H1 (cell line): Measurements from ENCODE around the gene SELENOI. TPM values are rescaled to one million over a fixed set of nuclear protein-coding genes. Genes with fewer than 3 reads are reported as not detected.

Experiments
- CTCF ChIA-PET: fragments of 300-600 bp; sonication (Branson Sonifier 250); formaldehyde crosslinking; loops from one replicate; lab custom pipeline; 2021; ENCODE audit not compliant: partially characterized antibody; lab: Charles Lee
- POLR2A ChIA-PET: fragments of 300-600 bp; sonication (Branson Sonifier 250); formaldehyde crosslinking; loops from one replicate; lab custom pipeline; 2021; ENCODE audit warnings: inconsistent platforms; ENCODE audit not compliant: partially characterized antibody; lab: Charles Lee
- DNase-seq, 2 experiments: peaks; one replicate each; pipeline versions ENCODE4 v3.0.0 to v3.0.0-alpha.2; 2010 to 2022; ENCODE audit warnings: low spot score in 2 of 2, low read depth in 1 of 2, mixed read lengths in 1 of 2
- FAIRE-seq: peaks from 2 replicates; lab custom pipeline; 2011; peaks lifted over from hg19 to GRCh38; lab: Jason Lieb, UNC
- H2AFZ ChIP-seq: 2 replicates; pipeline ENCODE4 v1.8.1; 2012; ENCODE audit warnings: low read length, inconsistent platforms
- H2AK5ac ChIP-seq: 2 replicates; pipeline ENCODE4 v1.6.1; 2013; ENCODE audit warnings: low read depth, low read length
- H2BK120ac ChIP-seq: replicated peaks from 2 replicates; pipeline ENCODE3; 2013; ENCODE audit warnings: low read depth, low read length, inconsistent platforms
- H2BK12ac ChIP-seq: 2 replicates; pipeline ENCODE4 v1.6.1; 2013; ENCODE audit warnings: low read depth, low read length
- H2BK15ac ChIP-seq: 2 replicates; pipeline ENCODE4 v1.6.1; 2013; ENCODE audit warnings: low read length
- H2BK20ac ChIP-seq: 2 replicates; pipeline ENCODE4 v1.6.1; 2013; ENCODE audit warnings: low read length
- H2BK5ac ChIP-seq: 2 replicates; pipeline ENCODE4 v1.6.1; 2013; ENCODE audit warnings: low read depth, low read length
- H3K14ac ChIP-seq: 2 replicates; pipeline ENCODE4 v1.6.1; 2013; ENCODE audit warnings: inconsistent platforms; ENCODE audit not compliant: insufficient read length
- H3K18ac ChIP-seq: 2 replicates; pipeline ENCODE4 v1.6.1; 2013; ENCODE audit warnings: low read length; ENCODE audit errors: extremely low read depth
- H3K23ac ChIP-seq: 2 replicates; pipeline ENCODE4 v1.6.1; 2013; ENCODE audit warnings: inconsistent platforms; ENCODE audit not compliant: insufficient read length
- H3K23me2 ChIP-seq: 2 replicates; pipeline ENCODE4 v1.6.1; 2013; ENCODE audit warnings: low read depth, low read length
- H3K27ac ChIP-seq: 2 replicates; pipeline ENCODE4 v1.6.1; 2011; ENCODE audit warnings: low read depth, low read length, inconsistent platforms
- H3K27me3 ChIP-seq, 4 experiments: replicated peaks in 1 of 4; 1 replicate in 1 of 4; 2 replicates in 3 of 4; pipeline versions ENCODE4 v1.6.1 to v1.8.1; 2011 to 2013; ENCODE audit warnings: low read length in 3 of 4, mild to moderate bottlenecking in 3 of 4, inconsistent platforms in 2 of 4, mixed read lengths in 2 of 4, moderate library complexity in 1 of 4; ENCODE audit not compliant: control insufficient read depth in 3 of 4, insufficient read depth in 3 of 4; ENCODE audit errors: extremely low read depth in 1 of 4
- H3K36me3 ChIP-seq, 4 experiments: 2 replicates each; pipeline versions ENCODE4 v1.6.1 to v1.8.1; 2011 to 2013; ENCODE audit warnings: mild to moderate bottlenecking in 4 of 4, low read length in 3 of 4, moderate library complexity in 2 of 4, control low read depth in 1 of 4, inconsistent platforms in 1 of 4; ENCODE audit not compliant: insufficient read depth in 4 of 4, control insufficient read depth in 2 of 4
- H3K4ac ChIP-seq: replicated peaks from 2 replicates; pipeline ENCODE3; 2013; ENCODE audit warnings: low read length, low read depth, mixed read lengths, inconsistent platforms; ENCODE audit not compliant: insufficient read length
- H3K4me1 ChIP-seq, 4 experiments: replicated peaks in 1 of 4; 1 replicate in 1 of 4; 2 replicates in 3 of 4; pipeline versions ENCODE4 v1.6.1 to v1.8.1; 2011 to 2013; ENCODE audit warnings: low read length in 3 of 4, inconsistent platforms in 2 of 4, mixed read lengths in 1 of 4; ENCODE audit not compliant: insufficient read depth in 4 of 4, control insufficient read depth in 3 of 4
- H3K4me2 ChIP-seq, 2 experiments: 2 replicates each; pipeline versions ENCODE4 v1.6.1 to v1.8.1; 2011 to 2013; ENCODE audit warnings: low read depth in 2 of 2, low read length in 2 of 2, control low read depth in 1 of 2, inconsistent platforms in 1 of 2, mild to moderate bottlenecking in 1 of 2; ENCODE audit not compliant: insufficient read depth in 1 of 2
- H3K4me3 ChIP-seq, 4 experiments: fragments of 200-600, 300-600 bp in 1 of 4; sonication (generic), shearing (Covaris generic), sonication (Bioruptor Twin) in 1 of 4; 2 replicates each; pipeline versions ENCODE4 v1.5.1 to v1.8.1; 2011 to 2016; ENCODE audit warnings: low read length in 4 of 4, low read depth in 3 of 4, control low read depth in 2 of 4, inconsistent platforms in 2 of 4, mild to moderate bottlenecking in 2 of 4, mixed read lengths in 1 of 4, moderate library complexity in 1 of 4; ENCODE audit not compliant: insufficient read depth in 2 of 4; ENCODE audit errors: extremely low read depth in 1 of 4
- H3K56ac ChIP-seq: replicated peaks from 2 replicates; pipeline ENCODE3; 2013; ENCODE audit warnings: low read depth, mild to moderate bottlenecking, mixed read lengths, low read length, inconsistent platforms; ENCODE audit not compliant: insufficient read length
- H3K79me1 ChIP-seq: 2 replicates; pipeline ENCODE4 v1.6.1; 2013; ENCODE audit warnings: low read depth, low read length, control low read depth
- H3K79me2 ChIP-seq, 2 experiments: 2 replicates each; pipeline versions ENCODE4 v1.6.1 to v1.8.1; 2012 to 2013; ENCODE audit warnings: low read length in 2 of 2, mild to moderate bottlenecking in 2 of 2, inconsistent platforms in 1 of 2; ENCODE audit not compliant: insufficient read depth in 2 of 2, control insufficient read depth in 1 of 2
- H3K9ac ChIP-seq, 4 experiments: replicated peaks in 1 of 4; 1 replicate in 1 of 4; 2 replicates in 3 of 4; pipeline versions ENCODE4 v1.6.1 to v1.8.1; 2011 to 2013; ENCODE audit warnings: low read depth in 3 of 4, low read length in 3 of 4, control low read depth in 2 of 4, mild to moderate bottlenecking in 2 of 4, moderate library complexity in 2 of 4, inconsistent platforms in 1 of 4; ENCODE audit errors: extremely low read depth in 1 of 4
- H3K9me3 ChIP-seq, 2 experiments: 2 replicates each; pipeline versions ENCODE4 v1.6.1 to v1.8.1; 2012 to 2013; ENCODE audit warnings: mild to moderate bottlenecking in 2 of 2, moderate library complexity in 2 of 2, control low read depth in 1 of 2, inconsistent platforms in 1 of 2, low read depth in 1 of 2, low read length in 1 of 2, mixed read lengths in 1 of 2; ENCODE audit not compliant: insufficient read depth in 2 of 2
- H4K20me1 ChIP-seq, 2 experiments: replicated peaks in 1 of 2; 2 replicates each; pipeline versions ENCODE3 to v1.8.1; 2011 to 2013; ENCODE audit warnings: inconsistent platforms in 2 of 2, low read length in 2 of 2, mild to moderate bottlenecking in 1 of 2; ENCODE audit not compliant: insufficient read depth in 2 of 2, control insufficient read depth in 1 of 2
- H4K5ac ChIP-seq: 2 replicates; pipeline ENCODE4 v1.6.1; 2013; ENCODE audit warnings: low read length, low read depth, mixed read lengths, inconsistent platforms; ENCODE audit not compliant: insufficient read length
- H4K8ac ChIP-seq: 2 replicates; pipeline ENCODE4 v1.8.0; 2013; ENCODE audit warnings: mild to moderate bottlenecking, moderate library complexity, low read length, inconsistent platforms; ENCODE audit not compliant: insufficient read depth; ENCODE audit errors: extremely low read depth
- H4K91ac ChIP-seq: replicated peaks from 2 replicates; pipeline ENCODE3; 2013; ENCODE audit warnings: low read length, mixed read lengths, inconsistent platforms; ENCODE audit not compliant: insufficient read length
- CHD2 ChIP-seq: IDR thresholded peaks from 2 replicates; pipeline ENCODE4 v1.6.1; 2012; ENCODE audit warnings: low read length, improper control_type of control experiment
- EP300 ChIP-seq, 2 experiments: IDR thresholded peaks; 1 replicate in 1 of 2; 2 replicates in 1 of 2; pipeline ENCODE4 v1.6.1; 2011 to 2012; ENCODE audit warnings: low read depth in 2 of 2, low read length in 2 of 2, mild to moderate bottlenecking in 2 of 2, borderline replicate concordance in 1 of 2, inconsistent platforms in 1 of 2, moderate library complexity in 1 of 2
- EZH2 ChIP-seq: fragments of 200-600 bp; sonication (generic); IDR thresholded peaks from 2 replicates; pipeline ENCODE4 v1.7.1; 2012; ENCODE audit warnings: low read depth, mild to moderate bottlenecking, moderate library complexity, low read length, inconsistent platforms; ENCODE audit not compliant: severe bottlenecking
- JUND ChIP-seq: IDR thresholded peaks from 2 replicates; pipeline ENCODE4 v1.6.1; 2011; ENCODE audit warnings: mild to moderate bottlenecking, improper control_type of control experiment, low read length
- NRF1 ChIP-seq: IDR thresholded peaks from 2 replicates; pipeline ENCODE4 v1.6.1; 2011; ENCODE audit warnings: mild to moderate bottlenecking, low read depth, low read length, improper control_type of control experiment
- PHF8 ChIP-seq: fragments of 200-600 bp; sonication (generic); conservative IDR thresholded peaks from 2 replicates; pipeline ENCODE4 v1.7.1; 2012; ENCODE audit warnings: low read depth, mild to moderate bottlenecking, inconsistent platforms, low read length, moderate library complexity
- POLR2AphosphoS5 ChIP-seq: IDR thresholded peaks from 2 replicates; pipeline ENCODE4 v1.6.1; 2011; ENCODE audit warnings: low read depth, low read length
- SIN3A ChIP-seq, 2 experiments: IDR thresholded peaks in 1 of 2; conservative IDR thresholded peaks in 1 of 2; 2 replicates each; pipeline ENCODE4 v1.6.1; 2011 to 2012; ENCODE audit warnings: low read length in 2 of 2, improper control_type of control experiment in 1 of 2, low read depth in 1 of 2, mild to moderate bottlenecking in 1 of 2
- SIRT6 ChIP-seq: IDR thresholded peaks from one replicate; pipeline ENCODE4 v1.7.1; 2012; ENCODE audit warnings: low read length, inconsistent platforms
- TAF7 ChIP-seq: optimal IDR thresholded peaks from 2 replicates; pipeline ENCODE3; 2011; ENCODE audit warnings: low read depth, mild to moderate bottlenecking, inconsistent platforms, low read length, moderate library complexity, borderline replicate concordance
- ZNF274 ChIP-seq: IDR thresholded peaks from 2 replicates; pipeline ENCODE4 v1.7.0; 2012; ENCODE audit warnings: low read length, borderline replicate concordance; ENCODE audit errors: extremely low read depth
- WGBS, 2 experiments: shearing (Covaris generic) in 1 of 2; methylation state at CpG; one replicate each; pipeline versions ENCODE4 v1.1.6 to v1.1.7; 2013 to 2015; ENCODE audit warnings: low lambda C conversion rate in 2 of 2, mixed read lengths in 2 of 2, inconsistent platforms in 1 of 2, low coverage in 1 of 2, missing lambda C conversion rate in 1 of 2; ENCODE audit not compliant: insufficient replicate concordance in 2 of 2, insufficient coverage in 1 of 2, insufficient read length in 1 of 2; ENCODE audit errors: extremely low coverage in 1 of 2, missing lambda C conversion rate in 1 of 2; 5-methylcytosine and 5-hydroxymethylcytosine counted together
- polyA plus RNA-seq, 7 experiments: library from polyadenylated mRNA; depleted of rRNA in 3 of 7; stranded (reverse) in 5 of 7; unstranded in 2 of 7; fragments of >200 nt in 5 of 7; fragments of 200-250 nt in 2 of 7; gene quantifications; 1 replicate in 5 of 7; 2 replicates in 1 of 7; 4 replicates in 1 of 7; pipeline versions ENCODE4 v1.2.1 to v1.2.3, GENCODE V29; 2011 to 2013; ENCODE audit warnings: missing spikeins in 2 of 7, mixed read lengths in 2 of 7
- total RNA-seq: library from RNA; stranded (reverse); fragmentation: NEBNext Ultra II Directional; extraction: Animal tissue kit (Norgen Biotek cat#: 25700); gene quantifications from 2 replicates; pipeline ENCODE4 v1.2.1, GENCODE V29; 2021
- TF ChIP-seq, protein P1 (sequence below): IDR thresholded peaks from 2 replicates; pipeline ENCODE4 v1.6.1; 2011; ENCODE audit warnings: low read length, improper control_type of control experiment
- TF ChIP-seq, protein P2 (sequence below): IDR thresholded peaks from 2 replicates; pipeline ENCODE4 v1.6.1; 2012; ENCODE audit warnings: inconsistent platforms

The SELENOI gene
- total and polyA plus RNA-seq, 2 of the 8 experiments (the other 6 are each of a cell fraction or from before 2014, with no cell fraction given): 15.9 to 63.8 TPM

DNA sequence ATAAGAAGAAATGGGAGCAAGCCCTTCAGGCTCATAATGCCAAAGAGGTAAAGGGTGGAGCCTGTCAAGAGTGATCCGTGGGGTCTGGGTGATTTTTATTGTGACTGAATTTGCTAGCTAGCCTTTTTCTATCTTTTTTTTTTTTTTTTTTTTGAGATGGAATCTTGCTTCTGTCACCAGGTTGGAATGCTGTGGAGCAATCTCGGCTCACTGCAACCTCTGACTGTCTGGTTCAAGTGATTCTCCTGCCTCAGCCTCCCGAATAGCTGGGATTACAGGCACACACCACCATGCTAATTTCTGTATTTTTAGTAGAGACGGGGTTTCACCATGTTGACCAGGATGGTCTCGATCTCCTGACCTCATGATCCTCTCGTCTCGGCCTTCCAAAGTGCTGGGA, 84.9 kb downstream of the SELENOI start:
- whole genome bisulfite sequencing, 2 experiments: 92% methylated on average over 7 of the region's 7 CpGs; no CpG with 5 or more reads in 1 of the 2 experiments
- H3K14ac ChIP-seq: no peak overlapping the region
- H3K56ac ChIP-seq: no peak overlapping the region
- H2AK5ac ChIP-seq: no peak overlapping the region
- H3K23ac ChIP-seq: no peak overlapping the region
- no peaks in the 10 kb centered on the region for H3K79me1 ChIP-seq
- H3K18ac ChIP-seq: no peak overlapping the region
- H2BK5ac ChIP-seq: no peak overlapping the region
- POLR2A ChIA-PET: no interaction called here
- H3K23me2 ChIP-seq: no peaks in the 10 kb centered on the region
- no peak overlapping the region for H2BK15ac ChIP-seq
- no peak overlapping the region for H4K91ac ChIP-seq
- H3K36me3 ChIP-seq: no peaks in the 10 kb centered on the region
- no peaks in the 10 kb centered on the region for H4K20me1 ChIP-seq
- H4K5ac ChIP-seq: no peak overlapping the region
- H2BK20ac ChIP-seq: no peak overlapping the region
- no peak for TF ChIP-seq SIN3A (conservative IDR thresholded peaks at IDR 0.05 in 1 of 2, IDR thresholded peaks at IDR 0.05 in 1 of 2; ENCODE audit: low read depth in 1 of 2, low read length in 2 of 2)
- TF ChIP-seq JUND: no peak
- TF ChIP-seq PHF8: no peak
- no peak for TF ChIP-seq NRF1
- no peak for TF ChIP-seq EP300 (IDR thresholded peaks at IDR 0.05; ENCODE audit: borderline replicate concordance in 1 of 2, low read depth in 2 of 2, low read length in 2 of 2)
- TF ChIP-seq POLR2AphosphoS5: no peak
- TF ChIP-seq CHD2: no peak
- TF ChIP-seq EZH2: no peak
- TF ChIP-seq, protein P1, sequence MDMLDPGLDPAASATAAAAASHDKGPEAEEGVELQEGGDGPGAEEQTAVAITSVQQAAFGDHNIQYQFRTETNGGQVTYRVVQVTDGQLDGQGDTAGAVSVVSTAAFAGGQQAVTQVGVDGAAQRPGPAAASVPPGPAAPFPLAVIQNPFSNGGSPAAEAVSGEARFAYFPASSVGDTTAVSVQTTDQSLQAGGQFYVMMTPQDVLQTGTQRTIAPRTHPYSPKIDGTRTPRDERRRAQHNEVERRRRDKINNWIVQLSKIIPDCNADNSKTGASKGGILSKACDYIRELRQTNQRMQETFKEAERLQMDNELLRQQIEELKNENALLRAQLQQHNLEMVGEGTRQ: no peak
- TF ChIP-seq, protein P2, sequence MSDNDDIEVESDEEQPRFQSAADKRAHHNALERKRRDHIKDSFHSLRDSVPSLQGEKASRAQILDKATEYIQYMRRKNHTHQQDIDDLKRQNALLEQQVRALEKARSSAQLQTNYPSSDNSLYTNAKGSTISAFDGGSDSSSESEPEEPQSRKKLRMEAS: no peak
- no peak for TF ChIP-seq TAF7
- no peak for TF ChIP-seq ZNF274
- no peak for TF ChIP-seq SIRT6
- TF ChIP-seq, all 59 proteins: peak for 0
- Histone ChIP-seq H3K4me2 (no peak overlapping the region), H3K9ac (no peak overlapping the region), H3K4me3 (no peak overlapping the region), H3K4ac (no peak overlapping the region), H2BK12ac (no peak overlapping the region), H3K4me1 (no peaks in the 10 kb centered on the region), H3K27ac (no peak overlapping the region), H3K9me3 (no peaks in the 10 kb centered on the region), H3K27me3 (no peaks in the 10 kb centered on the region; a peak in 1 of 7 replicates), H2AFZ (no peak overlapping the region), H3K79me2 (no peaks in the 10 kb centered on the region), H2BK120ac (no peak overlapping the region), H4K8ac (no peak overlapping the region)
- CTCF ChIA-PET: interaction anchor here (1.1 to 2.3 kb wide), 3 partner anchors 16 to 41 kb away, joined by 3 to 7 read pairs (median 3); no protein-coding TSS in a partner anchor
- no peak for FAIRE-seq
- no peak for DNase-seq
